T-helper 17 cell (primary cell): Measurements from ENCODE around the gene GTPBP2. TPM values are rescaled to one million over a fixed set of nuclear protein-coding genes. Genes with fewer than 3 reads are reported as not detected.
A peak's percentile ranks its signal among the peaks of the same experiment; 100 is the strongest.
"Not testable (repeated sequence)": the region's sequence is repeated elsewhere in the genome, so short reads cannot be mapped to it uniquely, and the experiment has no call there.

ENCODE experiments used
- ATAC-seq: fragments of 150-1000 bp; cut with Tn5 transposase; 2 replicates; pipeline ENCODE4 v1.10.0; 2021; ENCODE audit warnings: mild to moderate bottlenecking, moderate library complexity
- DNase-seq, 3 donors: peaks; one replicate each; pipeline versions ENCODE4 v3.0.0 to v3.0.0-alpha.2; 2020 to 2021
- H3K9me3 ChIP-seq: one replicate; pipeline ENCODE4 v1.7.0; 2013; ENCODE audit warnings: low read length, mild to moderate bottlenecking; ENCODE audit not compliant: control insufficient read depth, poor library complexity, severe bottlenecking
- H3K27ac Mint-ChIP-seq: one replicate; pipeline ENCODE4 v1.8.0; 2022; ENCODE audit warnings: mild to moderate bottlenecking, moderate library complexity, mixed read lengths
- H3K27me3 Mint-ChIP-seq: one replicate; pipeline ENCODE4 v1.8.0; 2022; ENCODE audit warnings: mixed read lengths
- H3K36me3 Mint-ChIP-seq: one replicate; pipeline ENCODE4 v1.8.0; 2022; ENCODE audit warnings: low read depth, mixed read lengths
- H3K4me1 Mint-ChIP-seq: one replicate; pipeline ENCODE4 v1.8.0; 2022; ENCODE audit warnings: mild to moderate bottlenecking, mixed read lengths
- H3K4me3 Mint-ChIP-seq: one replicate; pipeline ENCODE4 v1.8.0; 2022; ENCODE audit warnings: mild to moderate bottlenecking, moderate library complexity, mixed read lengths
- total RNA-seq, 4 donors: library from RNA in 2 of 4; stranded (reverse) in 2 of 4; gene quantifications; one replicate each; pipeline ENCODE4 v1.2.3 and lab custom pipeline; 2022 to 2026

GTPBP2 gene
- total RNA-seq, 2 donors from 2014 or later: 49.3 to 65.3 TPM

DNA sequence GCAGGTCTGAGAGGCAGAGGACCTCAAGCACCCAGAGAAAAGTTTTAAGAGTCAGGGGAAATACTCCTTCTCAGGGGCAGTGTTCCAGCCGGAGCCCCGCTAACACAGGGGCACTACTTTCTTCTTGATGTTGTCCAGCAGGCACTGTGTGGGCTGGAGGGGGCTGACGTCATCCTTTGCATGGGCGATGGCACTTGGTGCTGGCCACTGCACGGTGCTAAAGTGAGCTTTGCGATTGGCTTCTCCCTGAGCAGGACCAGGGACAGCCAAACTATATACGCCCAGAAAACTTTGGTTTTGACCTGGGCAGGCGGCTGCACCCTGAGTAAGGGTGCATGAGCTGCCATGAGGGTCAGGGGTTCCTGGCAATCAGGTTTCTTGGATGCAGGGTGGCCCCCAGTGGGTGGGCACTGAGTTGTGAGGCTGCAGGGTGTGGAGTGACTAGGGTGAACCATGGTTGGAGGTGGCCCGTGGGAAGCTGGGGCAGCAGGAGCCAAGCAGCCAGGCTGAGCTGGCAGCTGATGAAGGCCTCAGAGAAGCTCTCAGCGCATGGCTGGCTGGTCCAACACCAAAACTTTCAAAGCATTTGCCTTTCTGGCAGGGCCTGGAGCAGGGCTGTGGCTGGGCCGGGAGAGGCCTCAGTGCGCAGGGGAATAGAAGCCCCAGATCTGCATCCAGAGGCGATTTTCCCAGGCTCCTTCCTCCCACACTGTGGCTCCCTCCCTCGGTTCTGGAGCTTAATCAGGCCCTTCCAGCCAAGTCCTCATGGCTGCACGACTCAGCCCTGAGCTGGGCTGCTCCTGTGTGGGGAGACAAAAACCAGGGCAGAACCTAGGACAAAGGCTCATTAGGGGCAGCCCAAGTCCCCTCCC lies 40.2 kb upstream of the GTPBP2 start:
- H3K9me3 ChIP-seq: no peaks in the 10 kb centered on the region
- Mint-ChIP-seq H3K36me3 (no peaks in the 10 kb centered on the region), H3K27ac (peak overlapping the region; percentile 49), H3K4me3 (no peak overlapping the region), H3K27me3 (no peaks in the 10 kb centered on the region), H3K4me1 (peaks cover 18% of the 10 kb centered on the region)
- ATAC-seq (no peak), DNase-seq (no peak)

DNA sequence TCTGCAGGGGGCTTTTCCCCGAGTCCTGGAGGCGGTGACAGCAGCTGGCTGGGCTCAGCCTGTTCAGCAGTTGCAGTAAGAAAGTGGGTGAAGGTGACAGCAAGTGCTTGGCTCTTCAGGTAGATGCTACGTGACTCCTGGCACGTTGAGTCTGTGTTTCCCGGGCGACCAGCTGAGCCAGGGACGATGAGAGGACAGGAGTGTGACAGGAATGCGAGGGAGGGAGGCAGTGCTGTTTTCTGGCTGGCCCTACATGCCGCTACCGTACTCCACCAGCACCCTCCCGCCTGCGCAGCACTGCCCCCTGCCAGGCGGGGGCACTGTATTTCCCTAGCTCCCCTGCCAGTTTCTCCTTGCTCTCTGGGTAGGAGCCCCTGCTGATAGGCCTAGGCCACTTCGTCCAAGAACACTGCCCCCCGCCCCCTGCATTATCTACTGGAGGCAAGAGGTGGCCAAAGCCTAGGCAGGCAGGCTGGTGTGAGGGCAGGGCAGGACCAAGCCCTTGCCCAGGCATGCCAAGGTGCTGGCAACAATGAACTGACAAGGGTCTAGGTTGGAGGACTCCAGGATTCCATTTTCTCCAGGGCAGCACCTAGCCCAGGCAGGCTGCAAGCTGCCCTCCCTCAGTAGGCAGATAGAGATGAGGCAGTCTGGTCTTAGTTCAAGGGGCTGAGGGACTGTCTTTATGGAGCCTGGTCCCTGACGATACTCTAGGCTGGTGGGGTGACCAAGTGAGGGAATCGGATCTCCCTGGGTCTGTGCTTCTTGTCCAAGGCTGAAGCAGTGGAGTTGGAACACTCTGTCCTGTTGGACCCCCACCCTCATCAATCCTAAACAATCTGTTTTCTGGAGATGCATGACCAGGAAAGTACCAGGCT lies 39.3 kb upstream of the GTPBP2 start:
- H3K9me3 ChIP-seq: no peaks in the 10 kb centered on the region
- no peaks in the 10 kb centered on the region for H3K36me3 Mint-ChIP-seq
- H3K27ac Mint-ChIP-seq: peak overlapping the region; percentile 49
- DNase-seq: no peak
- H3K4me1 Mint-ChIP-seq: peaks cover 18% of the 10 kb centered on the region
- H3K27me3 Mint-ChIP-seq: no peaks in the 10 kb centered on the region
- peak overlapping the region; percentile 56 for H3K4me3 Mint-ChIP-seq
- ATAC-seq: peak; percentile 69

DNA sequence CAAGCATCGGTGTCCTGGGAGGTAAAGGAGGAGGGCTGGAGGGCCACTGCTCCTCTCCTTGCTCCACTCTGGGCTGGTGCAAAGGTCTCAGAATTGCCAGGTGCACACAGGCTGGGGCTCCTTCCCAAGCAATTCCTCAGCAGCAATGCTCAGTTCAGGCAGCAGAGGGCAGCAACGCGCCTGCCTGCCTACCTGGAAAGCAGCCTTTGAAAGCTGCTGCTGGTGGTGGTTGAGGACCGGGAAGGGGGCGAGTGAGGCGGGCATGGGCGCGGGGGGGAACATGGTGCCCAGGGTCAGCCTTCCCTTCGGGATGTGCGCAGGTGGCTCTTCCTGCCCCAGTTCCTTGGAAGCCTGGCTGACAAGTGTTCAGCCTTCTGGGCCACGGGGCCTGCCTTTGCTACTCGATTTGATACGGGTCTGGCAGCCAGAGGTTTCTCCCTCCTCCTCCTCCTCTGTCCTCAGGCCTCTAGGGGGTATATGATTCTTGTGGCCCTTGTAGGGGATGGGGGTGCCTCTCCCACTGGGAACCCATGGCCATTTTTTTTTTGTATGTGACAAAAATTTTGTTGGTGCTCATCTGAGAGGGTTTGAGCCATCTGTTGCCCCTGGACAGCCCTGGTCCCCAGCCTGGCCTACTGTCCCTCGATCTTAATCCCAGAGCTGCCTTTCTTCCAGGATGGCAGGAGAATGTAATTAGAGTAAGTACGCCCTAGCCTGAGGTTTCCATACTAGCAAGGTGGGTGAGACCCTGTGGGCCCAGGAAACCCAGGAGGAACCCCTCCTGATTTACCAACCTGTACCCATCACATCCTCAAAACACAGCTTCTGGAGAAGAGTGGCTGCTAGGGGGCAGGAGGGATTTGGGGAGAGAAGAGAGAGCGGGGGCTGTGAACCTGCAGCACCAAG lies 38.4 kb upstream of the GTPBP2 start:
- Mint-ChIP-seq H3K4me3 (peak overlapping the region; percentile 64), H3K27me3 (no peaks in the 10 kb centered on the region), H3K4me1 (peaks cover 18% of the 10 kb centered on the region), H3K27ac (no peak overlapping the region), H3K36me3 (no peaks in the 10 kb centered on the region)
- ATAC-seq (peak; percentile 80), DNase-seq (peak; percentile 61 to 78 (median 66))
- H3K9me3 ChIP-seq: no peaks in the 10 kb centered on the region

DNA sequence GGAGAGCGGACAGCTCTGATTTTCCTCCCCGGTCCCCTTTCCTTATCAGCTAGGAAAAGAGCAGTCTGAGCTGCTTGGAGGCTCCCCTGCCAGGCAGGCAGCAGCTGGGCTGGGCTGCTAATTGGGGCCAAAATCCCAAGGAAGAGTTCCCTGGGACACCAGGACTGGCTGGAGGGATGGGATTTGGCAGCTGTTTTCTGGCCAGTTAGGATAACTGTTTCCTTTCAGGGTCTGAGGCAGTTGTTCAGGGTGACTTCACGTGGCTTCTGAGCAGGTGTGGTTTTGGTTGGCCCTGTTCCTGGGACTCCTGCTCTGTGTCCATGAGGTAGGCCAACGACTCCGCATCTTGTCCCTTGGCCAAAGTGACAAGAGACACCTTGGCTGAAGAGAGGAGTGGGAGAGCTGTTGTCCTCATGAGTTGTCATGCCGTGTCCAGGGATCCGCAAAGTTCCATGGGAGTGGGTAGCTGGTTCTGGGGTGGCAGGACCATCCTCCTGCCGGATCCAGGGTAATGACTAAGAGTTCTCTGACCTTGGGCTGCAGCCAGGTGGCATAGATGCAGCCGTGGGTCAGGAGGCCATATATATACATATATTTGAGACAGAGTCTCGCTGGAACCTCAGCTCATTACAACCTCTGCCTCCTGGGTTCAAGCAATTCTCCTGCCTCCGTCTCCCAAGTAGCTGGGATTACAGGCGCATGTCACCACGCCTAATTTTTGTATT lies 37.3 kb upstream of the GTPBP2 start:
- H3K9me3 ChIP-seq: no peaks in the 10 kb centered on the region
- no peak for ATAC-seq
- no peak overlapping the region for H3K27ac Mint-ChIP-seq
- no peak for DNase-seq
- no peaks in the 10 kb centered on the region for H3K27me3 Mint-ChIP-seq
- peaks cover 16% of the 10 kb centered on the region for H3K4me1 Mint-ChIP-seq
- no peaks in the 10 kb centered on the region for H3K36me3 Mint-ChIP-seq
- H3K4me3 Mint-ChIP-seq: peak overlapping the region; percentile 19

DNA sequence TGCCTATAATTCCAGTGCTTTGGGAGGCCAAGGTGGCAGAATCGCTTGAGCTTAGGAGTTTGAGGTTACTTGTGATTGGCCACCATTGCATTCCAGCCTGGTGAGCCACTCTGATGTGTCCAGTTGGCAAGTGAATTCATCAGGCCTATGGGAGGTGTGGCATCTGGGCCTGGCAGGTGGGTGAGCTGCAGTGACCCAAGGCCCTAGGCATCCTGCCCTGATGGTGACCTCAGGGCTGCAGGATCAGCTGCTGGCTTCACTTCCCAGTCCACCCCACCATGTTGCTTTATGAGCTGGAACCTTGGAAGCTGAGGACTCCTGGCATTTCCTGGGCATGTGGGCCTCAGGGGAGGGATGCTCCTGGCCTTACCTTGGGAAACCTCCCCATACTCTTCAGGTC lies 36.3 kb upstream of the GTPBP2 start:
- ATAC-seq (no peak), DNase-seq (no peak)
- no peaks in the 10 kb centered on the region for H3K27me3 Mint-ChIP-seq
- H3K4me3 Mint-ChIP-seq: no peak overlapping the region
- H3K36me3 Mint-ChIP-seq: no peaks in the 10 kb centered on the region
- H3K27ac Mint-ChIP-seq: no peak overlapping the region
- peaks cover 13% of the 10 kb centered on the region for H3K4me1 Mint-ChIP-seq
- H3K9me3 ChIP-seq: no peaks in the 10 kb centered on the region

DNA sequence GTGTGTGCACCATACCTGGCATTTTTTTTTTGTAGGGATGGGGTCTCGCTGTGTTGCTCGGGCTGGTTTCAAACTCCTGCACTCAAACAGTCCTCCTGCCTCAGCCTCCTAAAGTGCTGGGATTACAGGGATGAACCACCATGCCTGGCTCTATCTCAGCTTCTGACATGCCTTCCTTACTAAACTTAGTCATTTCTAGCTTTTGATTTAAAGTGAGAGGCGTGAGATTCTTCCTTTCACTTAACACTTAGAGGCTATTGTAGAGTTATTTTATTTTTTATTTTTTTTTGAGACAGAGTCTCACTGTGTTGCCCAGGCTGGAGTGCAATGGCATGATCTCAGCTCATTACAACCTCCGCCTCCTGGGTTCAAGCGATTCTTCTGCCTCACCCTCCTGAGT lies 33.9 kb upstream of the GTPBP2 start:
- not testable (repeated sequence) for H3K27me3 Mint-ChIP-seq, H3K36me3 Mint-ChIP-seq, H3K4me3 Mint-ChIP-seq, DNase-seq, H3K4me1 Mint-ChIP-seq, ATAC-seq, H3K27ac Mint-ChIP-seq, H3K9me3 ChIP-seq

DNA sequence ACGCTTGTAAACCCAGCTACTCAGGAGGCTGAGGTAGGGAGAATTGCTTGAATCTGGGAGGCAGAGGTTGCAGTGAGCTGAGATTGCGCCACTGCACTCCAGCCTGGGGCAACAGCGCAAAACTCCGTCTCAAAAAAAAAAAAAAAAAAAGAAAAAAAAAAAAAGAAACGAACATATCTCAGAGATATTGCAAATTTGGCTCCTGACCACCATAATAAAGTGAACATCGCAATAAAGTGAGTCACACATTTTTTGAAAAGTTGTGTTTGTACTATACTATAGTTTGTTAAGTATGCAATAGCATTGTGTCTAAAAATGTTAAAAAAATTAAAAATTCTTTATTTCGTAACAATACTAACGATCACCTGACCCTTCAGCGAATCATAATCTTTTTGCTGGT lies 29.1 kb upstream of the GTPBP2 start:
- Mint-ChIP-seq H3K27ac (no peak overlapping the region), H3K4me3 (no peak overlapping the region), H3K36me3 (no peaks in the 10 kb centered on the region), H3K27me3 (peaks cover 5% of the 10 kb centered on the region), H3K4me1 (no peaks in the 10 kb centered on the region)
- DNase-seq (no peak), ATAC-seq (no peak)
- no peaks in the 10 kb centered on the region for H3K9me3 ChIP-seq

DNA sequence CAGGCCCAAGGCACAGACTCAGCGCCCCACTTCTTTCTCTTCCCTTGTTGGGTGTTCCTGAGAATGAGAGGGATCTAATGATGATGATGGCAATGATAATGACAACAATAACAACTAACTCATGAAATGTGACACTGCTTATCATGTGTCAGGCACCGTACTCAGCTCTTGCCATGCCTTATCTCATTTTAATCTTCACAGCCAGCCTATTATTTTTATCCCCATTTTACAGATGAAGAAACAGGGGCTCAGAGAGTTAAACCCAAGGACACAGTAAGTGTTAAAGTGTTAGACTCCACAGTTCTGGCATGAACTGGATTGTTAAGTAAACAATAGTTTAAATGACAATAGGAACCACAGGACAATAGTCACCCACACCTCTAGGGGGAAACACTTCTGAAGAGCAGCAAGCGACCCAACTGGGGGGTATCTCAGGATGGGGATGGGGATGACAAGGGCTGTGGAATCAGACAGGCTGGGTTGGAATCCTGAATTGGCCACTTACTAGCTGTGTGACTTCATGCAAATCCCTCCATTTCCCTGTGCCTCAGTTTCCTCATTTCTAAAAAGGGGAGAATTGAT lies 28.2 kb upstream of the GTPBP2 start:
- Mint-ChIP-seq H3K4me1 (no peaks in the 10 kb centered on the region), H3K27ac (no peak overlapping the region), H3K36me3 (no peaks in the 10 kb centered on the region), H3K27me3 (peaks cover 5% of the 10 kb centered on the region), H3K4me3 (no peak overlapping the region)
- DNase-seq (no peak), ATAC-seq (no peak)
- no peaks in the 10 kb centered on the region for H3K9me3 ChIP-seq

DNA sequence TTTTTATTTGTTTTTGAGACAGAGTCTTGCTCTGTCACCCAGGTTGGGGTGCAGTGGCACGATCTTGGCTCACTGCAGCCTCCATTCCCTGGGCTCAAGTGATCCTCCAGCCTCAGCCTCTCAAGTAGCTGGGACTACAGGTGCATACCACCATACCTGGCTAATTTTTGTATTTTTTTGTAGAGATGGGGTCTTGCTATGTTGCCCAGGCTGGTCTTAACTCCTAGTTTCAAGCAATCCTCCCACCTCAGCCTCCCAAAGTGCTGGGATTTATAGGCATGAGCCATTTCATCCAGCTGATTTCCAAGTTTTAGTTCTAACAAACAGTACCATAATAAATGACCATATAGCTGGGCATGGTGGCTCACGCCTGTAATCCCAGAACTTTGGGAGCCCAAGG lies 23.8 kb upstream of the GTPBP2 start:
- H3K36me3 Mint-ChIP-seq: not testable (repeated sequence)

DNA sequence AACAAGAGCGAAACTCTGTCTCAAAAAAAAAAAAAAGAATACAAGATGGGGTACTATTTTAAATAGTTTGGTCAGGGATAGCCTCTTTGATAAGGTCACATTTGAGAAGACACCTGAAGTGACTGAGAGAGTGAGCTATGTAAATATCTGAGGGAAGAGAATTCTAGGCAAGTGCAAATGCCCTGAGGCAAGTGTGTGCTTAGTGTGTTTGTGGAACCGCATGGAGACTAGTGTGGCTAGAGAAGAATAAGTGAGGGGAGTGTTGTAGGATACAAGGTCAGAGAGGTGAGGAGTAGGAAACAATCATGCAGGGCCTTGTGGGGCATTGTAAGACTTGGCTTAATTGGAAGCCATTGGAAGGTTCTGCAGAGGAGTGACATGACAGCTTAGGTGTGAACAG lies 19.2 kb upstream of the GTPBP2 start:
- Mint-ChIP-seq H3K4me3 (no peak overlapping the region), H3K27ac (peak overlapping the region; percentile 66), H3K36me3 (peaks cover 3% of the 10 kb centered on the region), H3K4me1 (peaks cover 17% of the 10 kb centered on the region), H3K27me3 (no peaks in the 10 kb centered on the region)
- H3K9me3 ChIP-seq: no peaks in the 10 kb centered on the region
- DNase-seq (no peak), ATAC-seq (no peak)

More for the DNA sequence above, 23.8 kb upstream of the GTPBP2 start:
- H3K4me3 Mint-ChIP-seq, H3K27me3 Mint-ChIP-seq, ATAC-seq, H3K9me3 ChIP-seq, H3K27ac Mint-ChIP-seq, DNase-seq, H3K4me1 Mint-ChIP-seq: not testable (repeated sequence)

DNA sequence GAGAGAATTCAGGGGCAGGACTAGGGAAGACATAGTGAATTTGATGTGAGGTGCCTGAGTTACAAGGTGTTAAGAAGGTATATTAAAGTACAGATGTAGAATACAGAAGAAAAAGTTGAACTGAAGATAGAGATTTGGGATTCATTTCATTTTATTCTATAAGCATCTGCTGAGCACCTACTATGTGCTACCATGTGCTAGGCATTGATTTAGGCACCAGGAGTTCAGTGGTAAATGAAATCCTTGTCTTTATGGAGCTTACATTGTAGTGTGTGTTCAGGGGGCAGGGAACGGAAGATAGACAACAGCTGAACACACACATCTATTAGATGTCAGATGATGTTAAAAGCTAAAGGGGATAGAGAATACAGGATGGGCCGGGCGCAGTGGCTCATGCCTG lies 18.5 kb upstream of the GTPBP2 start:
- ATAC-seq (no peak), DNase-seq (no peak)
- no peaks in the 10 kb centered on the region for H3K9me3 ChIP-seq
- H3K27me3 Mint-ChIP-seq: no peaks in the 10 kb centered on the region
- peaks cover 3% of the 10 kb centered on the region for H3K36me3 Mint-ChIP-seq
- H3K4me1 Mint-ChIP-seq: peaks cover 19% of the 10 kb centered on the region
- H3K4me3 Mint-ChIP-seq: no peak overlapping the region
- peak overlapping the region; percentile 66 for H3K27ac Mint-ChIP-seq

DNA sequence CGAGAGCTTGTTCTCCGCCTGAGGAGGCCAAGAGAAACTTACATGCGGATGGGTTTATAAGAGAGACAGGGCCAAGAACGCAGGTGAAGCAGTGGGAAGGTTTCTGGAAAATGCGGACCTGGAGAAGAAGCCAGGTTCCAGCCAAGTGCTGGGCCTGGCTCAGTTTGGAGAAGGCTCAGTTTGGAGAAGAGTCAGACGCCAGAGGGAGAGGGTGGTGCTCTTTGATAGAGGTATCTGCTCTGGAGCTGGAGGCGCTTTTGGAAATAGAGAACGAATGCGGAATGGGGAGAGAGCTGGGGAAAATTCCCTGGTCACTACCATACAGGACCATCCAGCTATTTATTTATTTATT lies 16.5 kb upstream of the GTPBP2 start:
- Mint-ChIP-seq H3K27me3 (no peaks in the 10 kb centered on the region), H3K36me3 (peaks cover 3% of the 10 kb centered on the region), H3K4me1 (peaks cover 25% of the 10 kb centered on the region), H3K4me3 (peak overlapping the region; percentile 89), H3K27ac (no peak overlapping the region)
- H3K9me3 ChIP-seq: no peaks in the 10 kb centered on the region
- ATAC-seq: peak; percentile 20
- no peak for DNase-seq
